Stimulated activated CD4-positive, alpha-beta T cell treated with anti-CD3 and anti-CD28 coated beads, Interleukin-2, amount 100 ng/mL, for 48 hours (primary cell): ENCODE data around the gene THADA.

Experiments used
- DNase-seq, 2 donors: peaks; one replicate each; pipeline ENCODE4 v3.0.0-alpha.2; 2020

The THADA gene

GRCh38 chr2:43230951-43231827 lies 364.6 kb downstream of the THADA start:
- no peak for DNase-seq

GRCh38 chr2:43230351-43230885 lies 365.4 kb downstream of the THADA start:
- no peak for DNase-seq

- DNase-seq, result no peak
Observed at GRCh38 chr2:43228756-43229659, 366.8 kb downstream of the THADA start.

GRCh38 chr2:43228321-43228751 lies 367.5 kb downstream of the THADA start:
- DNase-seq, result no peak

- no peak for DNase-seq
Observed at GRCh38 chr2:43227830-43228281, 368.0 kb downstream of the THADA start.

GRCh38 chr2:43226955-43227829 lies 368.6 kb downstream of the THADA start:
- DNase-seq, result peak; percentile 52 to 59

GRCh38 chr2:43226558-43226954 lies 369.3 kb downstream of the THADA start, which contains the start of gene ZFP36L2:
Gene ZFP36L2, minus strand, starts transcription at chr2:43226606. Its CDS starts 291 bp downstream, at chr2:43226315.
- peak; percentile 91 to 92 for DNase-seq

GRCh38 chr2:43225788-43226557 lies 369.9 kb downstream of the THADA start:
- DNase-seq, result peak; percentile 56 to 58

GRCh38 chr2:43225093-43225787 lies 370.6 kb downstream of the THADA start:
- peak in 1 of 2 donors; percentile 49 for DNase-seq

GRCh38 chr2:43224571-43225092 lies 371.2 kb downstream of the THADA start:
- peak in 1 of 2 donors; percentile 34 for DNase-seq

- DNase-seq, result peak; percentile 61 to 65
Observed at GRCh38 chr2:43224131-43224570, 371.7 kb downstream of the THADA start.

- no peak for DNase-seq
Observed at GRCh38 chr2:43223521-43224001, 372.3 kb downstream of the THADA start.

- DNase-seq, result no peak
Observed at GRCh38 chr2:43222475-43223309, 373.1 kb downstream of the THADA start.

- peak in 1 of 2 donors; percentile 48 for DNase-seq
Observed at GRCh38 chr2:43221763-43222474, 373.9 kb downstream of the THADA start.

- DNase-seq, result no peak
Observed at GRCh38 chr2:43221124-43221762, 374.6 kb downstream of the THADA start.

- DNase-seq, result no peak
Observed at GRCh38 chr2:43220760-43221123, 375.1 kb downstream of the THADA start.

- no peak for DNase-seq
Observed at GRCh38 chr2:43220229-43220751, 375.5 kb downstream of the THADA start.
